NT2/D1 (cell line): ENCODE measurements around the gene CTNNA3.

Experiments used
- SUZ12 ChIP-seq: IDR thresholded peaks from 2 replicates; pipeline ENCODE4 v1.6.1; 2011; ENCODE audit not compliant: insufficient read length, insufficient read depth; ENCODE audit errors: extremely low read depth
- ZNF274 ChIP-seq: IDR thresholded peaks from 2 replicates; pipeline ENCODE4 v1.6.1; 2011; ENCODE audit warnings: mild to moderate bottlenecking, low read depth, low read length

GRCh38 chr10:66292922-66293321 is 1403.1 kb downstream of the CTNNA3 start:
- no peak for TF ChIP-seq ZNF274
- no peak for TF ChIP-seq SUZ12
